HG03575 (cell line): ENCODE results near the gene SNW1.
"Not testable (repeated sequence)": the region's sequence is repeated elsewhere in the genome, so short reads cannot be mapped to it uniquely, and the experiment has no call there.

Source experiments
- ATAC-seq: cut with Tn5 transposase; IDR thresholded peaks from one replicate; pipeline ENCODE4 v1.9.1; 2021; ENCODE audit not compliant: unreplicated experiment, insufficient number of reproducible peaks, low FRiP score; ENCODE audit errors: extremely low read depth

SNW1 gene

GRCh38 chr14:77760381-77761204 lies at the start of gene SNW1:
Gene SNW1 (minus strand): TSS chr14:77761156. CDS start chr14:77761127, 29 bp downstream.
- peak; percentile 76 for ATAC-seq

- no peak for ATAC-seq
These were observed 48.1 kb upstream of the SNW1 start for GRCh38 chr14:77809011-77809410.

GRCh38 chr14:77808250-77808649 lies 47.3 kb upstream of the SNW1 start:
- no peak for ATAC-seq

GRCh38 chr14:77805706-77806105 lies 44.8 kb upstream of the SNW1 start:
- no peak for ATAC-seq

- ATAC-seq = no peak
These were observed 43.6 kb upstream of the SNW1 start for GRCh38 chr14:77804592-77804991.

DNA sequence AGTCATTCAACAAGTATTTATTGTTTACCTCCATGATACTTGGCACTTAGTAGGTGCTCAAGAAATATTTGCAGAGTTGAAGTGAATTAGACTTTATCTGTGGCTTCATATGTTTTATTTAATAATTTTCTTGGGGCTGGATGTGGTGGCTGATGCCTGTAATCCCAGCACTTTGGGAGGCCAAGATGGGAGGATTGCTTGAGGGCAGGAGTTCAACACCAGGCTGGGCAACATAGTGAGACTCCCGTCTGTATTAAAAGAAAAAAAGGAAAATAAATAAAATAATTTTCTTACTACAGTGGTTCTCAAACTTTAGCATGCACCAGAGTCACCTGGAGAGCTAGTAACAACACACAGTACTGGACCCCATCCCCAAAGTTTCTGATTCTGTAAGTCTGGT lies 39.9 kb upstream of the SNW1 start:
- ATAC-seq = no peak

GRCh38 chr14:77799863-77800730 lies 39.1 kb upstream of the SNW1 start, which contains the start of gene ADCK1:
Gene ADCK1 (plus strand): TSS chr14:77800109. CDS start chr14:77818979, 18,870 bp downstream.
- ATAC-seq = peak; percentile 56

DNA sequence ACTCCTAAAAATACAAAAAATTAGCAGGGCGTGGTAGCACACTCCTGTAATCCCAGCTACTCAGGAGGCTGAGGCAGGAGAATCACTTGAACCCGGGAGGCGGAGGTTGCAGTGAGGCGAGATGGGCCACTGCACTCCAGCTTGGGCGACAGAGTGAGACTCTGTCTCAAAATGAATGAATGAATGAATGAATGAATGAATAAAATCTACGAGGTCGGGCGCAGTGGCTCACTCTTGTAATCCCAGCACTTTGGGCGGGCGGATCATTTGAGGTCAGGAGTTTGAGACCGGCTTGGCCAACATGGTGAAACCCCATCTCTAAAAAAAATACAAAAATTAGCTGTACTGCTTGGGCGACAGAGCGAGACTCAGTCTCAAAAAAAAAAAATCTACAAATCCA lies 38.5 kb upstream of the SNW1 start:
- ATAC-seq = not testable (repeated sequence)

DNA sequence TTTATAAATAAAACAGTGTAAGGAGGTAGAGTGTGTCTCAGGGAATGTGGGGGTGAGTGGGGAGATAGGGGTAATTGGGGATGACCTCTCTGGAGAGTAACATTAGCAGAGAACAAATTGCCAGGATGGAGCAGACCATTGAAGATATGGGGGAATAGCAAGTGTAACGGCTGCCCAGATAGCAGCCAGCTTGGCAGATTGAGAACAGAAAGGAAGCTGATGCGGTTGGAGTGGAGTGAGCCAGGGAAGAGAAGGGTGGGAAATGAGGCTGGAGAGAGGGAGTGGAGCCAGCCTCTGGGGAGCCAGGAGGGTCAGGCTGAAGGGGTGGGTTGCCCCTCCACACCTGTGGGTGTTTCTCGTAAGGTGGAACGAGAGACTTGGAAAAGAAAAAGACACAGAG lies 33.4 kb upstream of the SNW1 start:
- no peak for ATAC-seq

GRCh38 chr14:77793255-77793654 lies 32.3 kb upstream of the SNW1 start:
- not testable (repeated sequence) for ATAC-seq

DNA sequence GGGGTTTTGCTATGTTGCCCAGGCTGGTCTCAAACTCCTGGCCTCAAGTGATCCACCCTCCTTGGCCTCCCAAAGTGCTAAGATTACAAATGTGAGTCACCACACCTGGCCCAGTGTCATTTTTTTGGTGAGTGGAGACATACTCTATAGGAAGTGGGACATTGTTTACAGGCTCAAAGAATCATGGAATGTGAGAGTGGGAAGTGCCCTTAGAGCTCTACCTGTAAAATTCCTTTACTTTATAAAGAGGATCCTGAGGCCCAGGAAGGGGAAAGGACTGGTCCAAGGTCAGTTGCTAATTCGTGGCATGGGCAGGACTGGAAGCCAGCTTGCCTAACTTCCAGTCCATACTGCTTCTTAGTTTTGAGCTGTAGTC lies 30.3 kb upstream of the SNW1 start:
- no peak for ATAC-seq

DNA sequence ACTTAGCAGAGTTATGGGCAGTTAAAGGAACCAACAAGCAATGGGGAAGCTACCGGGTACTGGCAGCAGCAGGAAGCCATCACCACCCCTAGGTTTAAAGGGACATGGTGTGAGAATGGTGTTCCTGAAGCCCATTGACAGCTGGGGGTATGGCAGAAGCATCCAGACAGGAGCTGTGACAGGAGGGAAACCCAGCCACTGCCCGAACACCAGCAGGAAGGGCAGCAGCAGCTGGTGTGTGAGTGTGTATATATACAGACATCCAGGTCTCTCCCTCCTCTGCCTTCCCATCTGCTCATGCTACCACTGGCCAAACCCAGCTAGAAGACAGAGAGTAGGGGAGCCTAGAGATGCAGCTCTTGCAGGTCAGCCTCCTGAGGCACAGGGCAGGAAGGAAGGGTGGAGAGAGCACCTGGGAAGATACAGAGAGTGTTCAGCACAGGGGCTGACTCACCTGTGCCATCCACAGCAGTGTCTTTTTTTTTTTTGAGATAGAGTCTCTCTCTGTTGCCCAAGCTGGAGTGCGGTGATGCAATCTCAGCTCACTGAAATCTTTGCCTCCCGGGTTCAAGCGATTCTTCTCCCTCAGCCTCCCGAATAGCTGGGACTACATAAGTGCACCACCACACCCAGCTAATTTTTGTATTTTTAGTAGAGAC lies 29.7 kb upstream of the SNW1 start:
- ATAC-seq = no peak

DNA sequence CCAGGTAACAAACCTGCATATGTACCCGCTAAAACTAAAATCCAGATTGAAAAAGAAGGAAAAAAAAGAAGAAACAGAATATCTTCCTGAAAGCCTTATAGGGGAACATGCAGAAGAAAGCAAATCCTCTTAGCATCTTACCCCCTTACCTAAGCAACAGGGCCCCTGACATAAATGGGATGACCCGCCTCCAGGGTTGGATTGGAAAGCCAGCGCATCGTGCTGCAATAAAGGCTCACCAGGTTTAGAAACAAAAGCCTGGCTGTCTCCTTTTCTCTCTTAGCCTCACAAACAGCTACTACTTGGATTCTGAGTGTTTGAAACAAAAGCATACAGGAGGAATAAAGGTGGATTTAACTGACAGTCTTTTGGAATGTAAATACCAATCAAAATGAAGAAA lies 25.2 kb upstream of the SNW1 start:
- ATAC-seq = no peak

DNA sequence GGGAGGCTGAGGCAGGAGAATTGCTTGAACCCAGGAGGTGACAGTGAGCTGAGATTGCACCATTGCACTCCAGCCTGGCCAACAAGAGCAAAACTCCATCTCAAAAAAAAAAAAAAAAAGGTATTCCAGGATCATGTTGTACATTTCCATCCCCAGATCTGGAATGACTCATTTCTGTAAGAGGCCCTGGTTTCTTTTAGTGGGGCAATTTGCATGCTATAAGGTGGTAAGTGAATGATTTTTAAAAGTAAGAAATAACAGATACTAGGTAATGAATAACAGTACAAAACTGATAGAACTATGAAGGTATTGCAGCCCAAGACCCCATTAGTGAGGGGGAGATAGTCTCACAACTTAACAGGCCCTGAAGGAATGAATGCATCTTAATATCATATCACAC lies 21.2 kb upstream of the SNW1 start:
- no peak for ATAC-seq

DNA sequence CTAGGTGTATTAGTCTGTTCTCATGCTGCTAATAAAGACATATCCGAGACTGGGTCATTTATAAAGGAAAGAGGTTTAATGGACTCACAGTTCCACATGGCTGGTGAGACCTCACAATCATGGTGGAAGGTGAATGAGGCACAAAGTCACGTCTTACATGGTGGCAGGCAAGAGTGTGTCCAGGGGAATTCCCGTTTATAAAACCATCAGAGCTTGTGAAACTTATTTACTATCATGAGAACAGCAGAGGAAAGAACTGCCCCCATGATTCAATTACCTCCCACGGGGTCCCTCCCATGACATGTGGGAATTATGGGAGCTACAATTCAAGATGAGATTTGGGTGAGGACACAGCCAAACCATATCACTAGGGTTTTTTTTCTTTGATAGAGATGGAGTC lies 13.0 kb upstream of the SNW1 start:
- not testable (repeated sequence) for ATAC-seq

- ATAC-seq = not testable (repeated sequence)
These were observed 7.6 kb upstream of the SNW1 start for GRCh38 chr14:77768442-77769069.

DNA sequence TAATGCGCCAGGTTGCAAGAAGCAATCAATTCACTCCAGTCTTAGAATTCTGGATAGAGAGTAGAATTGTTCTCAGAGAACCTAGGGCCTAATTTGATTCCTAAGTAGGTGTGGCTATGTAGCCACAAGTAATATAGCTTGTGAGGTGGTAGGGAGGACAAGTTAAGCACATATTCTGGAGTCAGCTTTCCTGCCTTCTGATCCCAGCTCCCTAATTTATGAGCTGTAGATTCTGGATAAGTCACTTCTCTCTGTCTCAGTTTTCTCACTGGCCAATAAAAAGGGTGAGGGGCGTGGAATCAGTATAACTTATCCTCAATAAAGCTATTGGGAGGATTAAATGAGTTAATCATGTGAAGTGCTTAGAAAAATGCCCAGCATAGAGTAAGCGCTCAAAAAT lies 3.0 kb upstream of the SNW1 start:
- ATAC-seq = no peak

DNA sequence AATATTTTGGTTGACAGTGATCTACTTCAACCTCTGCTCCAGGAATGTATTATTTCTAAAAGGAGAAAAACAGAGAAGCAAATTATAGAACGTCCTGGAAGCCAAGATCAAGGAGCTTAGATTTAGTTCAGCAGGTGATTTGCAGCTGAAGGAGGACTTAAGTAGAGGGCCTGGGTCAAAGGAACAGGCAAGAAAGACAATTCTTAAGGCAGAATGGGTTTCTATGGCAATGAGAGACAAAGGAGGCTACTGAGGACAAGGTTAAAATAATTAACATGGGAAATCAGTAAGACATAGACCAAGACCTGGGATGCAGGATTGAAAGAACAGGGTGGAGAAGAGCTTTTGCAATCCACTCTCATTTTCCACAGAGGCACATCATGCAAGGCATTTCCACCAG lies 2.4 kb upstream of the SNW1 start:
- ATAC-seq = no peak
